Activated CD4-positive, alpha-beta T cell treated with anti-CD3 and anti-CD28 coated beads, Interleukin-10, Interleukin-2, amounts not matched to agents 100 ng/mL and 50 ng/mL, durations not matched to agents 16 hours and 8 hours (primary cell): ENCODE data around the gene FN3K.

Experiments
- DNase-seq: peaks from one replicate; pipeline ENCODE4 v3.0.0-alpha.2; 2020

The FN3K gene

GRCh38 chr17:82734987-82735866 lies at the start of gene FN3K:
TSS of gene FN3K (plus strand) at chr17:82735615. CDS start at chr17:82735637, 22 bp downstream.
- no peak for DNase-seq

GRCh38 chr17:82686366-82687324 lies 48.8 kb upstream of the FN3K start:
- DNase-seq = no peak

GRCh38 chr17:82687375-82687861 lies 48.0 kb upstream of the FN3K start:
- no peak for DNase-seq

- no peak for DNase-seq
Observed at GRCh38 chr17:82687871-82688270, 47.5 kb upstream of the FN3K start.

- DNase-seq = no peak
Observed at GRCh38 chr17:82689077-82689476, 46.3 kb upstream of the FN3K start.

- no peak for DNase-seq
Observed at GRCh38 chr17:82690786-82691489, 44.5 kb upstream of the FN3K start.

- no peak for DNase-seq
Observed at GRCh38 chr17:82691714-82692113, 43.7 kb upstream of the FN3K start.

- no peak for DNase-seq
Observed at GRCh38 chr17:82692268-82692667, 43.1 kb upstream of the FN3K start.

- DNase-seq = no peak
Observed at GRCh38 chr17:82693168-82693867, 42.1 kb upstream of the FN3K start.

- no peak for DNase-seq
Observed at GRCh38 chr17:82694647-82695046, 40.8 kb upstream of the FN3K start.

- DNase-seq = no peak
Observed at GRCh38 chr17:82696259-82696658, 39.2 kb upstream of the FN3K start.

- no peak for DNase-seq
Observed at GRCh38 chr17:82696916-82697807, 38.3 kb upstream of the FN3K start.

- no peak for DNase-seq
Observed at GRCh38 chr17:82697808-82698064, 37.7 kb upstream of the FN3K start.

- peak; percentile 99 for DNase-seq
Observed at GRCh38 chr17:82698065-82698973, 37.1 kb upstream of the FN3K start, which contains the start of gene RAB40B. TSS of gene RAB40B (minus strand) at chr17:82698698. CDS start at chr17:82698596, 102 bp downstream.

GRCh38 chr17:82698974-82699442 lies 36.4 kb upstream of the FN3K start:
- no peak for DNase-seq

GRCh38 chr17:82699551-82699950 lies 35.9 kb upstream of the FN3K start:
- DNase-seq = no peak

- no peak for DNase-seq
Observed at GRCh38 chr17:82702231-82702927, 33.0 kb upstream of the FN3K start.

- DNase-seq = no peak
Observed at GRCh38 chr17:82703036-82703745, 32.2 kb upstream of the FN3K start.
